ENCODE measurements around the gene ECHDC3.

DNA sequence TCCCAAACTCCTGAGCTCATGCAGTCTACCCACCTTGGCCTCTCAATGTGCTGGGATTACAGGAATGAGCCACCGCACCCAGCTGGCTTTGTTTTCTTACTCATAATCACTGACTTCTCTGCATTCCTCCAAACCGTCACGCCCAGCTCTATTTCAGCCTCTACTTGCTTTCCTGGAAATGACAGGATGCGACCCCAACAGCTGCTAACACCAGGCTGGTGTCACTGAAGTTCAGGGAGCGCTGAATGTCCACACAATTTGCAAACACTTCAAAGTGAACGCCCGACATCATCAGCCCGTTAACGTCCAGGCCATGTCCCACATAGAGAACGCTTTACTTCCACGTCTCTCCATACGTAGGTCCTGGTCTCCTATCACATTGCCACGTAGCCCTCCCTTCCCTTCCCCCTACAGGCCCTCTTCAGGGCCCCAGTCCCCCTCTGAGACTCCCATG is 68.2 kb downstream of the ECHDC3 start:
- TF ChIP-seq SREBF2 (IDR thresholded peaks at IDR 0.05) (no peak), RCOR1 (IDR thresholded peaks at IDR 0.05; ENCODE audit: low read depth, low read length) (no peak), POLR2A (IDR thresholded peaks at IDR 0.05; ENCODE audit: low read length) (no peak), EP300 (IDR thresholded peaks at IDR 0.05) (no peak), RFX5 (IDR thresholded peaks at IDR 0.05) (no peak), NR3C1 (IDR thresholded peaks at IDR 0.05) (no peak), CEBPB (IDR thresholded peaks at IDR 0.05) (no peak), CHD2 (IDR thresholded peaks at IDR 0.05; ENCODE audit: low read length, partially characterized antibody) (no peak), PHF8 (IDR thresholded peaks at IDR 0.05; ENCODE audit: borderline replicate concordance, low read depth) (no peak)
- TF ChIP-seq, protein P1, sequence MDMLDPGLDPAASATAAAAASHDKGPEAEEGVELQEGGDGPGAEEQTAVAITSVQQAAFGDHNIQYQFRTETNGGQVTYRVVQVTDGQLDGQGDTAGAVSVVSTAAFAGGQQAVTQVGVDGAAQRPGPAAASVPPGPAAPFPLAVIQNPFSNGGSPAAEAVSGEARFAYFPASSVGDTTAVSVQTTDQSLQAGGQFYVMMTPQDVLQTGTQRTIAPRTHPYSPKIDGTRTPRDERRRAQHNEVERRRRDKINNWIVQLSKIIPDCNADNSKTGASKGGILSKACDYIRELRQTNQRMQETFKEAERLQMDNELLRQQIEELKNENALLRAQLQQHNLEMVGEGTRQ (IDR thresholded peaks at IDR 0.05), result no peak
- TF ChIP-seq, protein P2, sequence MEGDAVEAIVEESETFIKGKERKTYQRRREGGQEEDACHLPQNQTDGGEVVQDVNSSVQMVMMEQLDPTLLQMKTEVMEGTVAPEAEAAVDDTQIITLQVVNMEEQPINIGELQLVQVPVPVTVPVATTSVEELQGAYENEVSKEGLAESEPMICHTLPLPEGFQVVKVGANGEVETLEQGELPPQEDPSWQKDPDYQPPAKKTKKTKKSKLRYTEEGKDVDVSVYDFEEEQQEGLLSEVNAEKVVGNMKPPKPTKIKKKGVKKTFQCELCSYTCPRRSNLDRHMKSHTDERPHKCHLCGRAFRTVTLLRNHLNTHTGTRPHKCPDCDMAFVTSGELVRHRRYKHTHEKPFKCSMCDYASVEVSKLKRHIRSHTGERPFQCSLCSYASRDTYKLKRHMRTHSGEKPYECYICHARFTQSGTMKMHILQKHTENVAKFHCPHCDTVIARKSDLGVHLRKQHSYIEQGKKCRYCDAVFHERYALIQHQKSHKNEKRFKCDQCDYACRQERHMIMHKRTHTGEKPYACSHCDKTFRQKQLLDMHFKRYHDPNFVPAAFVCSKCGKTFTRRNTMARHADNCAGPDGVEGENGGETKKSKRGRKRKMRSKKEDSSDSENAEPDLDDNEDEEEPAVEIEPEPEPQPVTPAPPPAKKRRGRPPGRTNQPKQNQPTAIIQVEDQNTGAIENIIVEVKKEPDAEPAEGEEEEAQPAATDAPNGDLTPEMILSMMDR (IDR thresholded peaks at IDR 0.05), result no peak
- TF ChIP-seq, protein P3, sequence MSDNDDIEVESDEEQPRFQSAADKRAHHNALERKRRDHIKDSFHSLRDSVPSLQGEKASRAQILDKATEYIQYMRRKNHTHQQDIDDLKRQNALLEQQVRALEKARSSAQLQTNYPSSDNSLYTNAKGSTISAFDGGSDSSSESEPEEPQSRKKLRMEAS (IDR thresholded peaks at IDR 0.05), result no peak
- TF ChIP-seq, protein P4, sequence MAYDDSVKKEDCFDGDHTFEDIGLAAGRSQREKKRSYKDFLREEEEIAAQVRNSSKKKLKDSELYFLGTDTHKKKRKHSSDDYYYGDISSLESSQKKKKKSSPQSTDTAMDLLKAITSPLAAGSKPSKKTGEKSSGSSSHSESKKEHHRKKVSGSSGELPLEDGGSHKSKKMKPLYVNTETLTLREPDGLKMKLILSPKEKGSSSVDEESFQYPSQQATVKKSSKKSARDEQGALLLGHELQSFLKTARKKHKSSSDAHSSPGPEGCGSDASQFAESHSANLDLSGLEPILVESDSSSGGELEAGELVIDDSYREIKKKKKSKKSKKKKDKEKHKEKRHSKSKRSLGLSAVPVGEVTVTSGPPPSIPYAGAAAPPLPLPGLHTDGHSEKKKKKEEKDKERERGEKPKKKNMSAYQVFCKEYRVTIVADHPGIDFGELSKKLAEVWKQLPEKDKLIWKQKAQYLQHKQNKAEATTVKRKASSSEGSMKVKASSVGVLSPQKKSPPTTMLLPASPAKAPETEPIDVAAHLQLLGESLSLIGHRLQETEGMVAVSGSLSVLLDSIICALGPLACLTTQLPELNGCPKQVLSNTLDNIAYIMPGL (CRISPR knock-in tag; IDR thresholded peaks at IDR 0.05; ENCODE audit: borderline replicate concordance), result no peak
- TF ChIP-seq, protein P5, sequence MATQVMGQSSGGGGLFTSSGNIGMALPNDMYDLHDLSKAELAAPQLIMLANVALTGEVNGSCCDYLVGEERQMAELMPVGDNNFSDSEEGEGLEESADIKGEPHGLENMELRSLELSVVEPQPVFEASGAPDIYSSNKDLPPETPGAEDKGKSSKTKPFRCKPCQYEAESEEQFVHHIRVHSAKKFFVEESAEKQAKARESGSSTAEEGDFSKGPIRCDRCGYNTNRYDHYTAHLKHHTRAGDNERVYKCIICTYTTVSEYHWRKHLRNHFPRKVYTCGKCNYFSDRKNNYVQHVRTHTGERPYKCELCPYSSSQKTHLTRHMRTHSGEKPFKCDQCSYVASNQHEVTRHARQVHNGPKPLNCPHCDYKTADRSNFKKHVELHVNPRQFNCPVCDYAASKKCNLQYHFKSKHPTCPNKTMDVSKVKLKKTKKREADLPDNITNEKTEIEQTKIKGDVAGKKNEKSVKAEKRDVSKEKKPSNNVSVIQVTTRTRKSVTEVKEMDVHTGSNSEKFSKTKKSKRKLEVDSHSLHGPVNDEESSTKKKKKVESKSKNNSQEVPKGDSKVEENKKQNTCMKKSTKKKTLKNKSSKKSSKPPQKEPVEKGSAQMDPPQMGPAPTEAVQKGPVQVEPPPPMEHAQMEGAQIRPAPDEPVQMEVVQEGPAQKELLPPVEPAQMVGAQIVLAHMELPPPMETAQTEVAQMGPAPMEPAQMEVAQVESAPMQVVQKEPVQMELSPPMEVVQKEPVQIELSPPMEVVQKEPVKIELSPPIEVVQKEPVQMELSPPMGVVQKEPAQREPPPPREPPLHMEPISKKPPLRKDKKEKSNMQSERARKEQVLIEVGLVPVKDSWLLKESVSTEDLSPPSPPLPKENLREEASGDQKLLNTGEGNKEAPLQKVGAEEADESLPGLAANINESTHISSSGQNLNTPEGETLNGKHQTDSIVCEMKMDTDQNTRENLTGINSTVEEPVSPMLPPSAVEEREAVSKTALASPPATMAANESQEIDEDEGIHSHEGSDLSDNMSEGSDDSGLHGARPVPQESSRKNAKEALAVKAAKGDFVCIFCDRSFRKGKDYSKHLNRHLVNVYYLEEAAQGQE (IDR thresholded peaks at IDR 0.05), result no peak
